Globus pallidus (tissue), 1 donor: ENCODE measurements around the gene ZNF148.

Experiments used
- DNase-seq: peaks from one replicate; pipeline ENCODE4 v3.0.0-alpha.2; 2015; ENCODE audit warnings: low spot score

The ZNF148 gene

DNA sequence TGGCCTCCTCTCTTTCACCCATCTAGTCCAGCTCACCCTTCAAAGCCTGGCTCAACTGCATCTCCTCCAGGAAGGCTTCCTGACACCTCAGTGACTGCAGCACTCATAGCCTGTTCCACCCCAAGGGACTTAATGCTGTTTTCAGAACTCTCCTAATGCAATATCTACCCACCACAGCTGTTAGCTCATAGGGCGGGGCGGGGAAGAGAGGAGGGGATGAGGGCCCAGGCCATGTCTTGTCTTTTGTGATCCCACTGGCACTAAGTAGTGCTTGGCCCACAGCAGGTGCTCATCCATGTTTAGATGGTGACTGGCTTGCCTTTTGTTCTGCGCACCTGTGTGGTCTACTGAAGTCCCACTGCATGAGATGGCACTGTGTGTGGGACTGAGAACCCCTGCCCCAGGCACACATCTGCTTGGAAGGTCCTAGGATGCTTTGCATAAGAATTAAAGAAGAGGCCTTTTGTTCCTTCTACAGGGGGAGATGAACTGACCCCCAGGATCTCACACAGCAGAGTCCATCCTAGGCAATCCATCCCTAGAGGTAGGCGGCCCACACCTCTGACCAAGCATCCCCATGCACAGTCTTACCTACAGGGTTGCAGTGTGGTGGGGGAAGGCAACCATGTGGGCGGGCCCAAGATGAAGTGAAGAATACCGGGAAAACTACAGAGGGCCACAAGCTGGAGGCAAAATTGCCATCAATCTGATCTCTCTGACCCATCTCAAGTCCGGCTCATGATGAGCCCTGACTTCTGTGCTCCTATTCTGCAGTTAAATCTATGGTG lies 185.6 kb downstream of the ZNF148 start:
- no peak for DNase-seq

DNA sequence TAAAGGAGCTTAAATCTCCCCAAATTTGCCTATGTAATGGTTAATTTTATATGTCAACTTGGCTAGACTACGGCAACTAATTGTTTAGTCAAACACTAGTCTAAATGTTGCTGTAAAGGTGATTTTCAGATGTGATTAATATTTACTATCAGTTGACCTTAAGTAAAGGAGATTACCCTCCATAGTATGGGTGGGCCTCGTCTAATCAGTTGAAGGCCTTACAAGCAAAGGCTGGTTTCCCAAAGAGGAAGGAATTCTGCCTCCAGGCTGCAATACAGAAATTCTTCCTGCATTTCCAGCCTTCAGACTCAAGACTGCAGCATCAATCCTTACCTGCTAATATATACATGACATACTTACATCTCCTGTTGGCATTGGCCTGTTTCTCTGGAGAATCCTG lies 186.2 kb downstream of the ZNF148 start:
- DNase-seq, result no peak

DNA sequence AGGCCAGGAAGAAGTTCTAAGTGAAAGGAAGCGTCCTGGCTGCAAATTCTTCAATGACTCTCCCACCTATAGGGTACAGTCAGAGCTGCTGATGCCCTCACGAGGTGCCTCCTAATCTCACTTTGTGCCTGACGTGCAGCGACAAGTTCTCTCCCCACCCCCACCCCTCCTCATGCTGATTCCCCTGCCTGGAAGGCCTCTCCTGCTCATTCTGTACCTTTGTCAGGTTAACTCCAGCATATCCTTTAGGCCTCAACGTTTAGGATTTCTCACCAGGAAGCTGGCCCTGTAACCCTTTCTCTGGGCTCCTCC lies 187.6 kb downstream of the ZNF148 start:
- no peak for DNase-seq

DNA sequence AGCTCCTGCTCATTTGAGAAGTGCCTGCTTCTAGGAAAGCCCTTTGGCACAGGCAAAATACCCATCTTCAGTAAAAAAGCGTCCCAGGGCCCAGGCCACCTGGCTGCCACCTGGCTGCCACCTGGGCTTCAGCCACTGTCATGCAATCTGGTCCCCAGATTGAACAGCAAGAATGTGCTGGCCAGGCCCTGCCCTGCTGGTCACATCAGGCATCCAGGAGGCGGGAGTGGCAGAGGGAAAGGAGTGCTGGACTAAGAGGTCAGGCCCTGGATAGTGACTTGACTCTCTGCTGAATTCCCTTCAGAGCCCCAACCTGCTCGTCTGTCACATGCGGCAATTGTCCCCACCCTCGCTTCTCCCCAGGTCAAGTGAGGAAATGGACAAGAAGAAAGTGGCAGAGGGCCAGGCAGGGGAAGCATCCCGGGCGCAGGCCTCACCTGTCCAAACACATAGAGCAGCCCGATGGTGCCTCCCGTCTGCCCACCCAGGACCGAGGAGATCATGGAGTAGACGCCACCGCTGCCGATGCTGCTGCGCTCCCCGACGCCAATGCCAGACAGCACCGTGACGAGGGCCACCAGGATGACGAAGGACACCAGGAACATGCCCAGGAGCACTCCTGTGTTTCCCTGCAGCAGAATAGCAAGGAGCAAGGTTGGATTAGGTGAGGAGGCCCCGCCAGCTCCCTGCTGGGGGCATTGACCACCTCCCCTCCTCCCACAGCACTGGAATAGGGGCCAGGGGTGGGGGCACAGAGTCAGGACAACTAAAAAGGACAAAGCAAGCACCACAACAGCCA lies 188.1 kb downstream of the ZNF148 start:
- DNase-seq, result no peak

DNA sequence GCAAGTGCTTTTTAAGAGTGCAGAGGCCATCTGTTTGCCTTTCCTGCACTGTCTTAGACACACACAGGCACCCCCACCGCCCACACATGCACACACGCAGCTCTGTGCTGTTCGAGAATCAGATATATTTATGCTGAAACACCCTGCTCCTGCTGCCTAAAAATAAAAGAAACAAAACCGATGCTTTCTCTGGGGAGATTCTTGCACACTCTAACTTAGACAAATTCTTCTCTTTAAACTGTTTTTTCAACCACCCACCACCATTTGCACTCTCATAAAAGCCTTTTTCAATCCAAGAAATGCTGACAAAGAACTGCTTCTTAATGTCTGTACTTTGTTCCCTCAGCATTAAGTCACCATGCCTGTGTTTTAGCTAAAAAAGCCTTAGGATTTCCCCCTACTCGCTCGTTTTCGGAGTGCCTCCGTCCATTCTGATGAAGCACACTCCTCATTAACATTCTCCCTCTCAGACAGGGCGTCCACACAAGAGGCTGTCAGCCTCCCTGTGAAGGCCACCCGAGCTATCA lies 188.8 kb downstream of the ZNF148 start:
- DNase-seq, result no peak

DNA sequence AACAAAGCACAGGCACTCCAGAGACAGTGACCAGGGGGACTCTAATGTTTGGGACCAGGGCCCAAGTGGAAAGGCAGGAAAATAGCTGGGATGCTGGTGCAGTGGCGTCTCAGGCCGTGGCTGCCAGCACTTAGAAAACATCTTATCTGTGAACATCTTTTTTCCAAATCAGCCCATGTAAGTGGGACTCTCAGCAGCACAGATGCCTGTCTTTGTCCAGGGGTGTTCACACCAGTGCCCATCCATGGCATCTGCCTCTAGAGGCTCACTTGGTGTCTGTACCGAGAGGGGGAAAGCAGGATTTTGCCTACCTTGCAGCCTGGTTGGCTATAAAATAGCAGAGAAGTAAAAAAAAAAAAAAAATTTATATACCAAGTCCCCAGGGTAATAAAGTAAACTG lies 189.3 kb downstream of the ZNF148 start:
- DNase-seq, result no peak

DNA sequence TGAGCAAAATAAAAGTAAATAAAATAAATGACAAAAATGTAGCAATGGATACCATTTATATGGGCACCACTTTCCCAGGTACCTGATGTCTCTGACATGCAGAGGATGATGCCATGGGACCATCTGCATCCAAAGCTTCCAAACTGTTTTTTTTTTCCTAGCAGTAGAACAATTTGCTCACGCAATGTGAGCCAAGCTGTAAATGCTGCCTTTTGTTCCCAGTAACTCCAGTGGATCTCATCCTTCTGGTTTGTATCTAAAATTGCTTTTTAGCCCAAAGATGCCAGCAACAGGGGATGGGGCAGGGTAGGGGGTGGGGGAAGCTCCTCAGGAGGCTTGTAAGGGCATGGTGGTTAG lies 195.3 kb downstream of the ZNF148 start:
- no peak for DNase-seq

DNA sequence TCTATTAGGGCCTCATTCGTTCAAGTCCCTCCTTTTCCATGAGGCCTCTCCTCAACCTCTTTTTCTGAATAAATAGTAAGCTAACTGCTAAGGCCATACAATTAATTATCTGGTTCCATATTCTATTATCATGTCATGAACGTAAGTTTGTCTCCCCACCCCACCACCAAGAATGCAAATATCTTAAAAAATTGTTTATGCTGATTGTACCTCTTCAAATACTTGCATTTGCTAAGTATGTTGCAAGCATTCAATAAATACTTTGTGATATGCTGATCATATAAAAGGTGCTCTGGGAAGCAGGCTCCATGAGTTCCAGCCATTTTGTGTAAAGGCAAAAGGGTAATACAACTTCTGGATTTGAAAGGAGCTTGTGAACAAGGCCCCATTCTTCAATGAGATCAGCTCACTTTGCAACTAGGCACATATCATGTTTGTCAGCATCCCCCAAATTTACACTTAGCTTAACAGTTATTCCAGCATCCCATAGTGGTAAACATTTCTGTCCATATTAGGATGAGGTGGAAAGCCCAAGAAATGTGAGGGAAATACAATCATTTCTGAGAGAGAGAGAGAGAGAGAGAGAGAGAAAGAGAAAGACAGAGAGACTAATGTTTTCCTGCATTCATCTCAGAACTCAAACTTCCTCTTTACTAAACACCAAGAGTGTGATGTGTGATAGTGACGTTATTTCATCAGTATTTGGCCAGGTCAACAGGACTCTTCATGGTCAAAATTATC lies 195.8 kb downstream of the ZNF148 start:
- peak; percentile 5 for DNase-seq

DNA sequence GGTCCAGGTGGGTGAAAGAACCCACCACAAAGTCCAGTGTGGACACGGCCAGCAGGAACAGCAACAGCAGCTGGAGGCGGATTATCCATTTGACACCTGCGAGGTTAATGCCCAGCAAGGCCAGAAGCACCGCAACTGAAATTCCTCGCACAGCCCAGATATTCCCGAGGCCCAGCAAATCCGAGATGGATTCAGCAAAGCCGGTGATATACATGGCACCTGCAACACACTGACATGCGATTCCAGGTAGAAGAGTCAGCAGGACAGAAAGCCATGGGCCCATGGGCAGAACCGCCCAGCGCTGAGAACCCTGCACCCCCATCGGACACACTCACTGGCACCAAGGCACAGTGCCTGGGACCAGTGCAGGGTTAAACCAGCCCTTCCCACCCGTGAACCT lies 197.4 kb downstream of the ZNF148 start:
- no peak for DNase-seq
